Stimulated activated CD4-positive, alpha-beta T cell treated with anti-CD3 and anti-CD28 coated beads, TNF-alpha, amount 100 ng/mL, for 24 hours (primary cell): ENCODE measurements around the gene SLC2A9.

Experiments
- DNase-seq, 3 experiments: peaks; one replicate each; pipeline ENCODE4 v3.0.0-alpha.2; 2020; ENCODE audit warnings: low read depth in 3 of 3

SLC2A9 gene

DNA sequence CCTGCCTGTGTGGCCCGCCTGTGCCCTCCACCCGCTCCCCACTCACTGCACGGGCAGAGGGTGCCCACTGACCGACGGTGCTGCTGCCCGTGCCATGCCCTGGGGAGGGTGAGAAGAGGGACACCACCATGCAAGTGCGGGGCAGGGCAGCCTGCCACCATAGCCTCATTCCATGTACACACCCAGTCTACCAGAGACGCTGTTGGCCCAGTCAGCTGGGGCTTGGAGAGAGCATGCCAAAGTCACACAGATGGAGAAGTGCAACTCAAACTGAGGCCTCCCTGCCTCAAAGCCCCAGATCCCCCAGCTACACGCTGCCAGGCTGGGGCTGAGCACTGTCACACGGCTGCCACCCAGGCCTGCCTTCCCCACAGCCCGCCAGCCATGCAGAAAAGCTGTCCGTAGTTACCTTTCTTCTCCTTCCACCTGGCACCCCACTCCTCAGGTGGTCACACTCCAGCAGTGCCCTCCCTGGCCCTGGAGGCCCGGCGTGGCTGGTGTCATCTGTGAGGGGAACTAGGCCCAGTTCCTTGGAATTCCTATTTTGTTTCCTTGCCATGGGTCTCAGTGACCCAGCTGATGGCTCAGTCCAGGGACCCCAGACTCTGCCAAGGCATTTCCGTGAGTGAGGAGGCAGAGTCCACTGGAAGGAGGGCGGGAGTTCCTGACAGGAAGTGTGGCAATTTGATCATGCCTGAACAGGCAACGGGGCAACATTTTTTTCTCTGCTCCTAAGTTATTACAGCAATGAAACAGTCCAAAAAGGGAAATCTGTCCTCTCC, at the start of gene SLC2A9:
TSS of gene SLC2A9 (minus strand) at position 627 of the 782 bp plus-strand sequence. CDS start at position 559, 68 bp downstream.
- no peak for DNase-seq

DNA sequence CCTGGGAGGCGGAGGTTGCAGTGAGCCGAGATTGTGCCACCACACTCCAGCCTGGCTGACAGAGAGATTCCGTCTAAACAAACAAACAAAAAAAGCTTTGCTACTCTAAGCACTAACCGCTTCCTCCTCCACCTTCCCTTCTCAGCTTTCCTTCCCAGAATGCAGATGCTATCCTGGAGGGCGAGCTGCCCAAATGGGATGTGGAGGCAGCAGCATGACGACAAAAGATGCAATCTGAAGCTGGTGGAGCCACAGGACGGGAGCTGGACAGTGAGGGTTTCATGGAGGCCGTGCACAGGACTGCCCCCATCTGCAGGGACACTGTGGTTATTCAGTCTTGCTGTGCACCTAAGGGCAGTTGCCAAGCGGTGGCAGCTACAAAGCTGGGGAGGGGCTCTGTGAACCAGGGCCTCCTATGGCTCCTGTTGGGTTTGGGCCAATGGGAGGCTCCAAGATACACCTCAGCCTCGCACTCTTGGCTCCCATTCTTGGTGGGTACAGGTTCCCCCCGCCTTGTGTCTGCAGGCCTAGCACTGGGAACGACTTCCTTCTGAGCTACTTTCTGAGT, 47.9 kb upstream of the SLC2A9 start:
- no peak for DNase-seq

DNA sequence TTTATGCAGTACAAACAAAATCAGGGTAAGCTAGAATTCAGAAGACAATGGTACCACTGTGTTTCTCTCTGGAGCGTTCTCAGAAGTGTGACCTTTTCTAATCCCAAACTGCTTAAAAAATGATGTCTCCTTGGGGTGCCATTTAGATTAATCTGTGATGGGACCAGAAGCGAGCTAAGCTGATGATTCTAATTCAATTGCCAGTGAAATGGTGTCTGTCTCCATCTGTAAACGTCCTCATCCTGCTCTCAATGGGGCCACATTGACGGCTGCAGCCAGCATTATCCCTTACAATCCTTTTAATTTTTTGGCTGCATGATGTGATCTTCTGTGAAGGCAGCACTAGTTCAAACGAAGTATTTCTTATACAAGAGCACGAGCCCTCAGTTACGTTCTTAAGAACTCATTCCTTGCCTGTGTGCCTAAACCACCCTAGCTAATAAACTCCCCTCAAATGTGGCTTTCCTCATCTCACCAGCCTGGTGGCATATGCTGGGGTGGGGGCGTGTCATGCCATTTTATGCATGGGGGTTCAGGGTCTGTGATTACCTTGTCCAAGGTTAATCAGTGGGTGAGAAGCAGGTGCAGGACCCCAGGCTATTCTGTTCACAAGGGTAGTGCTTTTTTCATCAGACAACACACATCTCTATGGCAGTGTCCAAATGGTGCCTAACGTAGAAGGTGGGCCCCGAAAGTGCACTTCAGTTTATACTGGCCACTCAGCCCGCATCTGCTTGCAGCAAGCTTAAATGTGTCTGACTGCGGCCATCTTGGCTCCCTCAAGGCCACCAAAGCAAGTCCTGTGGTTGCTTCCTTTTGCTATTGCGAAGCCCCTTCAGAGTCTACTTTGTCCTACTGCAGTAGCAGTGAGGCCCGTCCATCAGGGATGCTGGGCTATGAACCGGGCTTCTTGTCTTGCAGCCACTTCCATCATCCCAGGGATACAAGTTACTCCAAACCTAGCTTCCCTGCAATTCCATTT, 45.7 kb upstream of the SLC2A9 start:
- no peak for DNase-seq

DNA sequence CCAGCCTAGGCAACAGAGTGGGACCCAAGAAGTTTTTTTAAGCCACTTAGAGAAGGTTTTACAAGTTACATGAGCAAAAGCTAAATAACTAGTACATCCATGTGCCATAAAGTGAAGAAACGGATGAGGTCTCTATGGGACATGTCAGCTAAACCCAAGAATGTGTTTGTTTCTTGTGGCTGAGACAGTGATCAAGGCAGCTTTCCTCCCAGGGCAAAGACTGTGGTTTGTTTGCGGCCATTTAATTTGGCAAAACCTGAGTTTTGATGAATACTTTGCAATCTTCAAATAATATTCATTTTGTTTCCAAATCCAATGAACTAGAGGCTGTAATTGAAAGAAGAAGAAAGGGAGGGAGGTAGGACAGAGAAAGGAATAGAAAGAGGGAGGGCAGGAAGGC, 44.9 kb upstream of the SLC2A9 start:
- DNase-seq = no peak

DNA sequence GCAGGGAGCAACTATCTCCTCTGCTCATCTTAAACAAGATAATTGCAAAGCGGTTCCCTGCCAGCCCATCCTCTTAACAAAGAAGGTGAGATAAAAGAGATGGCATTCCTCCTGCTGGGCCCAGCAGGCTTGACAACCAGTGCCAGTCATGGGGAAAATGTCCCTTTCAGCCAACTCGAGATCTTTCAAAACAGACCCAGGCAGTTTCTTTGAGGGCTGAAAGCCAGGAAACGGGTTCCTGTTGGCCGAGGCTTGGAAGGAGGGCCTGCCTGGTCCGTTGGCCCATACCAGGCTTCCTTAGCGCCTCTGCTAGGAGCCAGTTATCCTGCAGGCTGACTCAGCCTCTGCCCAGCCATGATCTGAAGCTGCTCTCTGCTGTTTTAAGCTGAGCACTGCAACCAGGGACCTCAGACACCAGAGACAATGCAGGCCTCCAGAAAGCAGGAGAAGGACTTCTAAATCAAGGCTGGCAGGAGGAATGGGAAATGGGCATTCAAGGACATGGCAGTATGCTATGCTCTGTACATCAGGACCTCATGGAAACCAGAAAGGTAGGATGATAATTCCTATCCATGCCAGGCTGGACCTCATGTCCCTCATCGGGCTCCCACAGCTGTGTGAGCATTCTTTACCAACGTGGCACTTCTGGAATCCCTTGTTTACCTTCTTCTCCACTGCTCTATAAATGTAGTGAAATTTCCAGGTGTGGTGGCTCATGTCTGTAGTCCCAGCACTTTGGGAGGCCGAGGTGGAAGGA, 42.4 kb upstream of the SLC2A9 start:
- no peak for DNase-seq

DNA sequence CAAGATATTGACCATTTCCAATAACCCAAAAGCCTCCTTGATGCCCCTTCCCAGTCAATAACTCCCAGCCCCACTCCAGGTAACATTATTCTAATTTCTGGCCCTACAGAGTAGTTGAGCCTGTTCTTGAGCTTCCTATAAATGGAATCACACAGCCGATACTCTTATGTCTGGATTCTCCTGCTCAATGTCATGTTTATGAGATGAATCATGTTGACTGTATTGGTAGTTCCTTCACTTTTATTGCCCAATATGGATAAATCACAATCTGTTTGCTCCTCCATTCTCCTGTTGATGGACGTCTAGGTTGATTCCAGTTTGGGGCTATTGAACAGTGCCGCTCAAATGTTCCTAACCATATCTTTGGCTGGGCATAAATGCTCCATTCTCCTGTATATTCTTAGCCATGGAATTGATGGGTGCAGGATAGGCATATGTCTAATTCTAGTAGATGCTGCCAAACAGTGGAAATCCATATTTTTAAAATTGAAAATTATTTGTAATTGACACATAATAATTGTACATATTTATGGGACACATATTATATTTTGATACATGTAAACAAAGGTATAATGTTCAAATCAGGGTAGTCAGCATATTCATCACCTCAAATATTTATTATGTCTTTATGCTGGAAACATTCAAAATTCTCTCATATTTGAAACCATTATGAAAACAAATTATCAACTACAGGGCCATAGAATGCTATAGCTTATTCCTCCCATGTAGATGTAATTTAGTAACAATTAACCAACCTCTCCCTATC, 40.5 kb upstream of the SLC2A9 start:
- DNase-seq = no peak

DNA sequence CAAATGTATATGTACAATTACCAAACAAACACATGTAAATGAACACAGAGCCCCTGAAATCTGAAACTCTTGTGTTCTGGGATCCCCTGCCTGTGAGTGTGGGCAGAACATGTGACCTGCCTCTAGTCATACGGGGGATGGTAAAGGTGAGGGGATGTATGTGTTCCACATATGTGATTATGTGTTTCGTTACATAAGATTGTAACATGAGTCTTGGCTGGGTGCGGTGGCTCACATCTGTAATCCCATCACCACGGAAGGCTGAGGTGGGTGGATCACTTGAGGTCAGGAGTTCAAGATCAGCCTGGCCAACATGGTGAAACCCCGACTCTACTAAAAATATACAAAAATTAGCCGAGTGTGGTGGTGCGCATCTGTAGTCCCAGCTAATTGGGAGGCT, 37.1 kb upstream of the SLC2A9 start:
- DNase-seq = no peak

DNA sequence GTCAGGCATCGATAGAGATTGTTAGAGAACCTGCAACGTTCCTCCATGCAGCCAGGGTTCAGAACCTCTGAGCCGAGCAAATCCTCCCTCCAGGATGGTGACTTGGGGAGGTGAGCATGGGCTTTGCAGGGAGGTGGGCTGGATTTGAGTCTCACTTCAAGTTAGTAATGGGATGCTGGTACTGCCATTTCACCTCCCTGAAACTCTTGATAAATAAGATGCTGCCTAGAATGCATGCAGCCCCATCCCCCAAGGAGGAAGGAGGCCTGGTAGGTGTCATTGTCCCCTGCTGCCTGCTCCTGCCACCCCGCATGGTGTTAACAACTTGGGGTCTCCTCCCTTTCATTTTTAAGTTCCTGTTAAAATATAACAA, 35.7 kb upstream of the SLC2A9 start:
- DNase-seq = no peak

DNA sequence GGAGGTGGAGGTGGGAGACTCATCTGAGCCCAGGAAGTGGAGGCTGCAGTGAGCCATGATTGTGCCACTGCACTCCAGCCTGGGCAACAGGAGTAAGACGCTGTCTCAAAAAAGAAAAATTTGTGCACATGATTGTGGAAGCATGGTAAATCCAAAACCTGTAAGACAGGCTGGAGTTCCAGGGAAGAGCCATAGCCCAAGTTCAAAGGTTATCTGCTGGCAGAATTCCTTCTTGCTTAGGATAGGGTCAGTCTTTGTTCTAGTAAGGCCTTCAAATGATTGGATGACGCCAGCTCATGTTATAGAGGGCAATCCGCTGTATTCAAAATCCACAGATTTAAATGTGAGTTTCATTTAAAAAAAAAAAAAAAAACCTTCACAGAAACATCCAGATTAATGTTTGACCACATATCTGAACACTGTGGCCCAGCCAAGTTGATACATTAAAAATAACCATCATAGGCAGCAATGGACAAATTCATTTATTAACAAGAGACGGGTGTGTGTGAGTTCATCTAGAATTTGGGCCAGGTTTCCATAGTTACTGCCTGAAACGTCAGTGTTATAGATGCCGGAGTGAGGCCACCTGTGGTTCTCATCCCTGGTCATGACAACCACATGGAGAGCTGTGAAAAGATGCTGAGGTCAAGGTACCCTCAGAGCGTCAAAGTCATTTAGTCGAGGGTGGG, 35.2 kb upstream of the SLC2A9 start:
- no peak for DNase-seq

DNA sequence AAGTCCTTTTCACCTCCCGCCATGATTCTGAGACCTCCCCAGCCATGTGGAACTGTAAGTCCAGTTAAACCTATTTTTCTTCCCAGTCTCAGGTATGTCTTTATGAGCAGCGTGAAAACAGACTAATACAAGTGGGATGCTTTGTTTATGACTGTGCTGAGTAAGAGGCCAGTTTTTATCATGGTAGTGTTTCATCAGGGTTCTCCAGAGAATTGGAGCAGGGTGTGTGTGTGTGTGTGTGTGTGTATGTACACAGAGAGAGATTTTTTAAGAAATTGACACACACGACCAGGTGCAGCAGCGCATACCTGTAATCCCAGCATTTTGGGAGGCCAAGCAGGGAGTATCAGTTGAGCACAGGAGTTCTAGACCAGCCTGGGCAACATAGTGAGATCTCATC, 34.6 kb upstream of the SLC2A9 start:
- DNase-seq = no peak

DNA sequence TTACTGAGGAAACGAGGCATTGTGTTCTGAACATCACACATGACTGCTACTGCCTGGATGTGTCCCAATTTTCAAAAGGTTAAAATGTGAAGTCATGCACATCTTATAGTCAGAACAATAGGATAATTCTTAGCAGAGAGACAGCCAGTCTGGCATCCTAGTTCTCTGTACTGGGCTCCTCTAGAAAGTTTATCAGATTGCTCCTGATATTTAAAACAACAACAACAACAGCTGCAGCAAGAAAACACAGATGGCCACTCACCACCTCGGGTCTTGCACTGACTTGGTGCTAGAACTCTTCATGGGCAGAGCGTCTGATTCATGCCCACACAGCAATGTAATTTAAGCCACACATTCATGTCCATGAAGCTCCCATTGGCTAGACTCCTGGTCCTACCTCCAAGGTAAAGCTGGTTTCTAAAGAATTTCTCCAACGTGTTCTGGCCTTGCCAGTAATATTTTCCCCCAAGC, 33.3 kb upstream of the SLC2A9 start:
- no peak for DNase-seq

DNA sequence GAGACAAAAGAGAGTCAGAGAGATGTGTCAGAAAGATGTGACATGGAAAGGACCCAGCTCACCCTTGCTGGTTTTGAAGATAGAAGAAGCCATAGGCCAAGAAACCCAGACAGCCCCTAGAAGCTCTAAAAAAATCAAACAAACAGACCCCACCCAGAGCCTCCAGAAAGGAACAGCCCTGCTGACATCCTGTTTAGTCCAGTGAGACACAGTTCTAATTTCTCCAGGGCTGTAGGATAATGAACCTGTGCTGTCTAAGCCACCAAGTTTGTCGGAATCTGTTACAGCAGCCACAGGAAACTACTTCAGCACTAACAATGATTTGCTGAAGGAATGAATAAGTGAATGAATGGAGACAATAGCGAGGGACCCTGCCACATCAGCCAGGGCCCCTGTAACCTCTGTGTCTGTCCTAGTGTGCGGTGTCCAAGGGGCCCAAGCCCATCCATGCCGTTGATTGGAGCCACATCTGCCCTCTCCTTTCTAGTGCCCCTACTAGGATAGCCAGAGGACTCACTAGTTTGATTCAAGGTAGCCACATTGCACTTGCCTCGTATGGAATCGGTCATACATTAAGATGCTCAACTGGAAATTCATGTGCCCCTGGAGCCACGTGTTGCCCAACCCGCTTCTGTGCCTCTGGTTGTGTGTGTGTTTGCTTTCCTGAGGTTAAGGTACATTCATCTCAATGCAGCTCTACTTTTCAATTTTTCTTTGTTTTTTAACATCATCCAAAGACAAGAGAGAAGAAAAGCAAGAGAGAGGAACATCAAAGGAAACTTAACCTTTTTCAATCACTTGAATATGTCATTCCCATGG, 32.5 kb upstream of the SLC2A9 start:
- no peak for DNase-seq

DNA sequence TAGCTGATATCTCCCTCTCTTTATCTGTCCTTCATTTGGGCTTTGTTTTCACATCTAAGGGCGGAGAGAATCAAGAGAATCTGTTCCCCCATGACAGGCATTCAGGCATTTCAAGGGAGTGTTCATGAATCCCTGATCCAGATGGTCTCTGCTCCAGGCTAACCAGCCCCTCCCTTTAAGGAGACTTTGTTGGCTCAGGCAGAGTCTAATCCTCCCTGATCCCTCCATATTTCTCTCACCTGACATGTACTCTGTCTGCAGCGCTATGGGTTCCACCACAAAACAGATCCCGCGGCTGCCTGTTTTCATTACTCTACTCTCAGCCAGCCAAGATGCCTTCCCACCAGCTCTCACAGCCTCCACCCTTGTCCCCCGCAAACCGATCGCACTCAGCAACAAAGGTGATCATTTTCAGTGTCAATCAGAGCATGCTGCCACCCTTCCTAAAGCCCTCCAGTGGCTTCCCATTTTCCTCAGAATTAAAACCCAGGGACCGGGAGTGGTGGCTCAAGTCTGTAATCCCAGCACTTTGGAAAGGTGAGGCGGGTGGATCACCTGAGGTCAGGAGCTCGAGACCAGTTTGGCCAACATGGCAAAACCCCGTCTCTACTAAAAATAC, 30.3 kb upstream of the SLC2A9 start:
- no peak for DNase-seq

DNA sequence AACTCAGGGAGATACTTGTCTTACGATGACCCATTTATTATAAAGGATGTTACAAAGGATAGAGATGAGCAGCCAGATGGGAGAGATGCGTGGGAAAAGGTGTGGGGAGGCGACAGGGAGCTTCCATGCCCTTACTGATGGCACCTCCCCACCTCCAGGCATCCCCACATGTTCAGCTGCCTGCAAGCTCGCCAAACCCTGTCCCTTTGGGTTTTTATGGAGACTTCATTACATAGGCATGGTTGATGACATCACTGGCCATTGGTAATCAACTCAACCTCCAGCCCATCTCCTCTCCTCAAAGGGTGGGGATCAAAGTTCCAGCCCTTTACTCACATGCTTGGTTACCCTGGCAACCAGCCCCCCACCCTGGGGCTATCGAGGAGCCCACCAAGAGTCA, 29.4 kb upstream of the SLC2A9 start:
- no peak for DNase-seq

DNA sequence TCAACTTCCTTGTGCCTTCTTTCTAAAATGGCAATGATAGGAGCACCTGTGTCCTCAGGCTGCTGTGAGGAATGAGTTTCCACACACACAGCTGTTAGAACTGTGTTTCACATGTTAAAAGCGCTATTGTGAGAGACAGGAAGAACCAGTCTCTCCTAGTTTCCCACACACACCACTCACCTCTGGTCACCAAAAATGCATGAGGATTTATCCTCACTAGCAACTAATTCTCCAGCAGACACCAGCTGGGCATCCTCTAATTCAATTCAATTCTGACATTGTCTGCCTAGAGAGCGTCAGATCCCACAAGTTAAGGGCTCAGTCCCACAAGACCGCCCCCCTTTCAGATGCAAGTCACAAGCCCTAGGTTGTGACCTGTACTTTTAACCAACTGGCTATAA, 29.0 kb upstream of the SLC2A9 start:
- DNase-seq = no peak

DNA sequence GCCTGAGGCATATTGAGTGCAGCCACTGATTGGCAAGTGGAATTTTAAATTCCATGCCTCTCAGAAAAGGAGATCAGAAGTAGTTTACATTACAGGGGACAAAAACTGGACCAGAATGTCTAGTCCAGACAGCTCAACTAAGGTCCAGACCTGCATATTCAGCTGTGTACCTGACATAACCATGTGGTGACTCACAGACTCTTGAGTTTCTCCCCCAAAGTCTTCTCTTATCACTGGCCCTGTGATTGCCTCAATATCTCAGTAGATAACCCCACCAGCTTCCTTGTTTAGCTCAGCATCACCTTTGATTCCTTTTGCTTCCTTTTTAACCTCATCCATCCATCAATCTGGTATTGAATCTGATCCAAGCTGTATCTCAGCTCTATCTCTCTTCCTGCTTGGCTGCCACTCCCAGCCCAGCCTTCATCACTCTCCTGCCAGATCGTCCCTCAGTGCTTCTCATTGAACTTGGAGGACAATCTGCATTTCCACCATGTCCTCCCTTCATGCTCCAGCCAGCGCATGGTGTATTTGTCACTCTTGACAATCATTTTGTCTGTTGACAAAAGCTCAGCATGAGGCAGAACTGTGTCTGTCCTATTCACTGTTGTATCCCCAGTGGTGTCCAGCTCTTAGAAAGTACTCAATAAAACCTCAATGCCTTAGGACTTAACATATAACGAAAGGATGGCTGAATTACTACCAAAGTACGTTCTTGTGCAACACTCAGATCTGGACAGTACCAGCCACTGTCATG, 27.8 kb upstream of the SLC2A9 start:
- DNase-seq = no peak

DNA sequence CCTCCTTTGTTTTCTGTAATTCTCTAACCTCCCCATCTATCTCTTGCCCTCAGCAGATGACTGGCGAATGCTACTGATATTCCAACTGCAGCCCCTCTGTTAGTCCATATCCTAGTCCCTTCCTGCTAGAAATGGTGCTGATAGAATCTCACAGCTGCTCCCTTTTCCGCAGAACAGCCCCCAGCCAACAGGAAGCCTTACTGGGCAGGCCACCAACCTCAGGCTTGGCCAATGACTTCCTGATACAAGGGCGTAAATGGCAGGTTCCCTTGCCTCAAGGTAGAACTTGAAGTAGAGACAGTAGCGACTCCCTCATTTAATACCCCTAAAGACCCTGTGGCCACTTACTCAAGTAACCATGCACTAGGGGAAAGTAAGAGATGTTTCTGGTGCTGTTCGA, 26.7 kb upstream of the SLC2A9 start:
- no peak for DNase-seq

DNA sequence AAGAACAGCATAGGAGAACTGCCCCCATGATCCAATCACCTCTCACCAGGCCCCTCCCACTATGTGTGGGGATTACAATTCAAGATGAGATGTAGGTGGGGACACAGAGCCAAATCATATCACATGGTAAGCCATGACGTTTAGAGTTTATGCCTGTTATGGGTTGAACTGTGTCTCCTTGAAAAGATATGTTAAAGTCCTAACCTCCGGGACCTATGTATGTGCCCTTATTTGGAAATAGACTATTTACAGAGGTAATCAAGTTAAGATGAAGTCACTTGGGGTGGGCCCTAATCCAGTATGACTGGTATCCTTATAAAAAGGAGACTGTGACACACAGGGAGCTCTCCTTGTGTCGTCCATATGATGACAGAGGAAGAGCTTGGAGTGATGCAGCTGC, 25.2 kb upstream of the SLC2A9 start:
- DNase-seq = no peak
